WTC11 (cell line): Measurements from ENCODE around the gene C16orf90. TPM values are rescaled to one million over a fixed set of nuclear protein-coding genes. Genes with fewer than 3 reads are reported as not detected.

Experiments
- ATAC-seq: fragments of 200-7000 bp; cut with Tn5 transposase; 2 replicates; pipeline ENCODE4 v1.10.0; 2021; ENCODE audit warnings: mild to moderate bottlenecking, moderate library complexity
- CTCF ChIA-PET: fragments of 300-600 bp; sonication (Branson Sonifier 250); formaldehyde crosslinking; loops from one replicate; lab custom pipeline; 2021; ENCODE audit warnings: antibody characterized with exemption; lab: Charles Lee
- POLR2A ChIA-PET: fragments of 350-600 bp; sonication (Branson Sonifier 250); formaldehyde crosslinking; loops from one replicate; lab custom pipeline; 2021; ENCODE audit warnings: antibody characterized with exemption; lab: Charles Lee
- DNase-seq: peaks from one replicate; pipeline ENCODE4 v3.0.0; 2021; ENCODE audit warnings: low spot score
- H3K27ac Mint-ChIP-seq: 2 replicates; pipeline ENCODE4 v1.8.0; 2021; ENCODE audit warnings: mixed read lengths
- H3K27me3 Mint-ChIP-seq: 2 replicates; pipeline ENCODE4 v1.8.0; 2021; ENCODE audit warnings: low read depth, mild to moderate bottlenecking, moderate library complexity, mixed read lengths
- H3K36me3 Mint-ChIP-seq: 2 replicates; pipeline ENCODE4 v1.8.0; 2021; ENCODE audit warnings: mixed read lengths
- H3K4me1 Mint-ChIP-seq: 2 replicates; pipeline ENCODE4 v1.8.0; 2022; ENCODE audit warnings: mixed read lengths
- H3K4me3 Mint-ChIP-seq: 2 replicates; pipeline ENCODE4 v1.8.0; 2021; ENCODE audit warnings: mild to moderate bottlenecking, moderate library complexity, mixed read lengths
- H3K9me3 Mint-ChIP-seq: 2 replicates; pipeline ENCODE4 v1.8.0; 2021; ENCODE audit warnings: mixed read lengths
- ATF2 ChIP-seq: sonication (generic); formaldehyde crosslinking; IDR thresholded peaks from 2 replicates; pipeline ENCODE4 v1.8.1; 2022; ENCODE audit warnings: low read depth, missing genetic modification reagents, borderline replicate concordance
- CBFB ChIP-seq: sonication (generic); formaldehyde crosslinking; IDR thresholded peaks from 2 replicates; pipeline ENCODE4 v1.8.1; 2022; ENCODE audit warnings: mild to moderate bottlenecking, low read depth, missing genetic modification reagents
- CDX4 ChIP-seq: fragments of 250-450 bp; sonication (Bioruptor Pico); IDR thresholded peaks from 2 replicates; pipeline ENCODE4 v1.9.0; 2021; ENCODE audit warnings: moderate library complexity, mild to moderate bottlenecking, inconsistent platforms, borderline replicate concordance
- EMX1 ChIP-seq: fragments of 250-450 bp; sonication (Bioruptor Pico); IDR thresholded peaks from 2 replicates; pipeline ENCODE4 v1.8.0; 2021; ENCODE audit warnings: mild to moderate bottlenecking
- FOXJ3 ChIP-seq: sonication (generic); formaldehyde crosslinking; IDR thresholded peaks from 2 replicates; pipeline ENCODE4 v1.9.0; 2021; ENCODE audit warnings: missing genetic modification reagents, mild to moderate bottlenecking, borderline replicate concordance
- FOXK1 ChIP-seq: sonication (generic); formaldehyde crosslinking; IDR thresholded peaks from 2 replicates; pipeline ENCODE4 v1.8.0; 2022; ENCODE audit warnings: mild to moderate bottlenecking, moderate library complexity, missing genetic modification reagents
- JAZF1 ChIP-seq: fragments of 250-450 bp; sonication (Bioruptor Pico); IDR thresholded peaks from 2 replicates; pipeline ENCODE4 v1.9.0; 2021; ENCODE audit warnings: moderate library complexity, mild to moderate bottlenecking, inconsistent platforms
- MXD4 ChIP-seq: fragments of 250-450 bp; sonication (Bioruptor Pico); IDR thresholded peaks from 2 replicates; pipeline ENCODE4 v1.8.0; 2021; ENCODE audit warnings: mild to moderate bottlenecking, moderate library complexity, borderline replicate concordance
- NFATC4 ChIP-seq: fragments of 250-450 bp; sonication (Bioruptor Pico); IDR thresholded peaks from 2 replicates; pipeline ENCODE4 v1.9.0; 2021; ENCODE audit warnings: mild to moderate bottlenecking
- NR3C1 ChIP-seq: sonication (generic); formaldehyde crosslinking; conservative IDR thresholded peaks from 2 replicates; pipeline ENCODE4 v1.8.1; 2023; ENCODE audit warnings: low read depth, mild to moderate bottlenecking, missing genetic modification reagents
- PRRX2 ChIP-seq: fragments of 250-450 bp; sonication (Bioruptor Pico); IDR thresholded peaks from 2 replicates; pipeline ENCODE4 v1.8.0; 2021; ENCODE audit warnings: mild to moderate bottlenecking
- SP1 ChIP-seq: sonication (generic); formaldehyde crosslinking; conservative IDR thresholded peaks from 2 replicates; pipeline ENCODE4 v1.8.1; 2022; ENCODE audit warnings: missing genetic modification reagents
- TEAD1 ChIP-seq: sonication (generic); formaldehyde crosslinking; IDR thresholded peaks from 2 replicates; pipeline ENCODE4 v1.8.0; 2022; ENCODE audit warnings: mild to moderate bottlenecking, missing genetic modification reagents
- USF1 ChIP-seq: sonication (generic); formaldehyde crosslinking; IDR thresholded peaks from 2 replicates; pipeline ENCODE4 v1.8.0; 2022; ENCODE audit warnings: mild to moderate bottlenecking, missing genetic modification reagents
- ZNF219 ChIP-seq: sonication (generic); formaldehyde crosslinking; IDR thresholded peaks from 2 replicates; pipeline ENCODE4 v1.8.0; 2023; ENCODE audit warnings: missing genetic modification reagents, mild to moderate bottlenecking, borderline replicate concordance
- ZNF512 ChIP-seq: sonication (generic); formaldehyde crosslinking; IDR thresholded peaks from 2 replicates; pipeline ENCODE4 v1.8.1; 2022; ENCODE audit warnings: missing genetic modification reagents, borderline replicate concordance
- total RNA-seq: library from RNA; stranded (reverse); gene quantifications from 3 replicates; pipeline ENCODE4 v1.2.3, GENCODE V29; 2021
- TF ChIP-seq, protein P1 (sequence below): sonication (generic); formaldehyde crosslinking; IDR thresholded peaks from 2 replicates; pipeline ENCODE4 v1.8.1; 2022; ENCODE audit warnings: low read depth, mild to moderate bottlenecking, moderate library complexity, missing genetic modification reagents, borderline replicate concordance
- TF ChIP-seq, protein P2 (sequence below): sonication (generic); formaldehyde crosslinking; conservative IDR thresholded peaks from 2 replicates; pipeline ENCODE4 v1.8.1; 2022; ENCODE audit warnings: mild to moderate bottlenecking, missing genetic modification reagents

The C16orf90 gene
- total RNA-seq, 1 experiment from 2014 or later: not detected

DNA sequence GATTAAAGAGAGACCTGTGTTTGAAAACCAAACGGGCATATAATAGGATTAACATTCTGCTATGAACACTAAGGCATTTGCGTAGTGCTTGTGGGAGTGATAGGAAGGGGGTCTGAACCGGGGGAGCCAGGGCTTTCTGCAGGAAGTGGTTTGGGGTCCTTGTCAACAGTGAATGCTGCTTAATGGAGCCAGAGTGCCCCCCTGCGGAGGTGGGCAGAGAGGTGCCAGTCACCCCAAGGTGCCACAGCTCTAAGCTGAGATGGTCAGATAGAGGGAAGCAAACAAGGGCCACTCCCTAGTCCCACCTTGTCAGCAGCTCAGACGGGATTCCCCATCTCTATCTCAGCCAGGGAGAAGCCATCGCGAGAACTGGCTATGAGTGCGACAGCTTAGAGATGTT lies 34.1 kb downstream of the C16orf90 start:
- Mint-ChIP-seq H3K4me3 (no peak overlapping the region), H3K9me3 (no peaks in the 10 kb centered on the region), H3K27me3 (no peaks in the 10 kb centered on the region), H3K36me3 (0 out of 2 replicates have a peak, but pooled peaks cover 3% of the 10 kb centered on the region), H3K27ac (peak overlapping the region; percentile 65; the same call in 1 of the 2 replicates), H3K4me1 (peaks cover 53% of the 10 kb centered on the region)
- no peak for TF ChIP-seq TEAD1 (CRISPR knock-in tag)
- TF ChIP-seq NFATC4: no peak
- TF ChIP-seq ATF2 (CRISPR knock-in tag): no peak
- TF ChIP-seq, protein P1, sequence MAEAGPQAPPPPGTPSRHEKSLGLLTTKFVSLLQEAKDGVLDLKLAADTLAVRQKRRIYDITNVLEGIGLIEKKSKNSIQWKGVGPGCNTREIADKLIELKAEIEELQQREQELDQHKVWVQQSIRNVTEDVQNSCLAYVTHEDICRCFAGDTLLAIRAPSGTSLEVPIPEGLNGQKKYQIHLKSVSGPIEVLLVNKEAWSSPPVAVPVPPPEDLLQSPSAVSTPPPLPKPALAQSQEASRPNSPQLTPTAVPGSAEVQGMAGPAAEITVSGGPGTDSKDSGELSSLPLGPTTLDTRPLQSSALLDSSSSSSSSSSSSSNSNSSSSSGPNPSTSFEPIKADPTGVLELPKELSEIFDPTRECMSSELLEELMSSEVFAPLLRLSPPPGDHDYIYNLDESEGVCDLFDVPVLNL (CRISPR knock-in tag): no peak
- no peak for TF ChIP-seq CDX4
- TF ChIP-seq SP1: no peak
- ChIA-PET POLR2A (no interaction called here), CTCF (no interaction called here)
- ATAC-seq (no peak), DNase-seq (no peak)

DNA sequence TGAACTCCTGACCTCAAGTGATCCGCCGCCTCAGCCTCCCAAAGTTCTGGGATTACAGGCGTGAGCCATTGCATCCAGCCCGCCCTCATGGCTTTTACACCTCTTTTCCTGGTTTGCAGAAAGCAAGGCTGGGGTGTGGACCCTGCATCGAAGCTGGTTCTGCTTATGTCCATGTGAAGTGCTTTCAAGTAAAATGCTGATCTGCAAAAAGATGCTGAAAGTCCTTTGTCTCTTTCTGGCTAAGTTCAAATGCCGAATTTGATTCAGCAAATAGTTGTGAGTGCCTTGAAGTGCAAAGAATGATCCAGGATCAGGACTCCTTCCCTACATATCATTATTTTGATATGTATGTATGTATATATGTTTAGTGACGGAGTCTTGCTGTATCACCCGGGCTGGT lies 34.7 kb downstream of the C16orf90 start:
- CTCF ChIA-PET: no interaction called here
- POLR2A ChIA-PET: no interaction called here
- peak overlapping the region; percentile 87; the same call in 1 of the 2 replicates for H3K4me3 Mint-ChIP-seq
- no peak overlapping the region for H3K27ac Mint-ChIP-seq
- H3K27me3 Mint-ChIP-seq: no peaks in the 10 kb centered on the region
- no peak for TF ChIP-seq CBFB
- TF ChIP-seq EMX1: no peak
- TF ChIP-seq, protein P2, sequence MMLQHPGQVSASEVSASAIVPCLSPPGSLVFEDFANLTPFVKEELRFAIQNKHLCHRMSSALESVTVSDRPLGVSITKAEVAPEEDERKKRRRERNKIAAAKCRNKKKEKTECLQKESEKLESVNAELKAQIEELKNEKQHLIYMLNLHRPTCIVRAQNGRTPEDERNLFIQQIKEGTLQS (CRISPR knock-in tag): no peak
- no peak for TF ChIP-seq USF1 (CRISPR knock-in tag)
- TF ChIP-seq FOXJ3 (CRISPR knock-in tag): no peak
- no peak for TF ChIP-seq ZNF512 (CRISPR knock-in tag)
- TF ChIP-seq JAZF1 (CRISPR knock-in tag): no peak
- no peak for TF ChIP-seq NR3C1 (CRISPR knock-in tag)
- TF ChIP-seq MXD4 (CRISPR knock-in tag): no peak
- TF ChIP-seq ZNF219: no peak
- no peak for TF ChIP-seq PRRX2 (CRISPR knock-in tag)
- TF ChIP-seq ATF2 (CRISPR knock-in tag): no peak
- TF ChIP-seq FOXK1 (CRISPR knock-in tag): no peak
- ATAC-seq: no peak
- peaks cover 51% of the 10 kb centered on the region for H3K4me1 Mint-ChIP-seq
- H3K36me3 Mint-ChIP-seq: 0 out of 2 replicates have a peak, but pooled peaks cover under 1% of the 10 kb centered on the region
- H3K9me3 Mint-ChIP-seq: no peaks in the 10 kb centered on the region
- DNase-seq: no peak
